ENCODE measurements around the gene UVRAG.

Gene UVRAG

DNA sequence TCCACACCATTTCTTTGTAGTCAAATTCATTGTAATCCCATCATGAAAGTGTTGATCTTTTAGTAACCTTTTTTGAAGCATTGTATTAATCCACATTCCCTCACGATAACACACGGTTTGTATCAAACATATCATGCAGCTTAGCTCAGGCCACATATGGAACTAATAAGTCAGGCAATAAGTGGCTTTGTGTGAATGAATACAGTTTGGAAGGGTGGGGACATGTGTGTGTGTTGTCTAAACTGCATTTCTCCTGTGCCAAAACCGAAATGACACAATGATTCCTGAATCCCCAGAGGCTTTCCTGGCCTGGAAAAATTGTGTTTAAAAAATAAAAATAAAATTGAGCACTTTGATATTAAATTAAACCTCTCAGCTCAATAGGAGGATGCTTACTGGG is 293.0 kb downstream of the UVRAG start:
- Histone ChIP-seq H3K9ac (ENCODE audit: low read length) (no peak overlapping the region), H3K27me3 (ENCODE audit: low read depth, low read length) (no peaks in the 10 kb centered on the region), H3K9me3 (ENCODE audit: insufficient read depth, low read length) (no peaks in the 10 kb centered on the region), H3K27ac (ENCODE audit: low read length) (no peak overlapping the region), H2AFZ (ENCODE audit: low read depth, low read length) (no peak overlapping the region), H3K79me2 (ENCODE audit: low read length) (peaks cover 1% of the 10 kb centered on the region), H3K4me2 (ENCODE audit: low read length) (no peak overlapping the region), H3K4me3 (ENCODE audit: low read length) (no peak overlapping the region), H3K36me3 (replicated peaks; ENCODE audit: low read depth, low read length) (peaks cover 9% of the 10 kb centered on the region), H3K4me1 (ENCODE audit: low read length) (peaks cover 18% of the 10 kb centered on the region), H4K20me1 (ENCODE audit: insufficient read depth, low read length) (peaks cover 16% of the 10 kb centered on the region)
- TF ChIP-seq, protein P1, sequence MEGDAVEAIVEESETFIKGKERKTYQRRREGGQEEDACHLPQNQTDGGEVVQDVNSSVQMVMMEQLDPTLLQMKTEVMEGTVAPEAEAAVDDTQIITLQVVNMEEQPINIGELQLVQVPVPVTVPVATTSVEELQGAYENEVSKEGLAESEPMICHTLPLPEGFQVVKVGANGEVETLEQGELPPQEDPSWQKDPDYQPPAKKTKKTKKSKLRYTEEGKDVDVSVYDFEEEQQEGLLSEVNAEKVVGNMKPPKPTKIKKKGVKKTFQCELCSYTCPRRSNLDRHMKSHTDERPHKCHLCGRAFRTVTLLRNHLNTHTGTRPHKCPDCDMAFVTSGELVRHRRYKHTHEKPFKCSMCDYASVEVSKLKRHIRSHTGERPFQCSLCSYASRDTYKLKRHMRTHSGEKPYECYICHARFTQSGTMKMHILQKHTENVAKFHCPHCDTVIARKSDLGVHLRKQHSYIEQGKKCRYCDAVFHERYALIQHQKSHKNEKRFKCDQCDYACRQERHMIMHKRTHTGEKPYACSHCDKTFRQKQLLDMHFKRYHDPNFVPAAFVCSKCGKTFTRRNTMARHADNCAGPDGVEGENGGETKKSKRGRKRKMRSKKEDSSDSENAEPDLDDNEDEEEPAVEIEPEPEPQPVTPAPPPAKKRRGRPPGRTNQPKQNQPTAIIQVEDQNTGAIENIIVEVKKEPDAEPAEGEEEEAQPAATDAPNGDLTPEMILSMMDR (IDR thresholded peaks at IDR 0.05; ENCODE audit: low read depth, low read length) = no peak
- TF ChIP-seq EZH2phosphoT487 (IDR thresholded peaks at IDR 0.05; ENCODE audit: low read depth) = no peak

DNA sequence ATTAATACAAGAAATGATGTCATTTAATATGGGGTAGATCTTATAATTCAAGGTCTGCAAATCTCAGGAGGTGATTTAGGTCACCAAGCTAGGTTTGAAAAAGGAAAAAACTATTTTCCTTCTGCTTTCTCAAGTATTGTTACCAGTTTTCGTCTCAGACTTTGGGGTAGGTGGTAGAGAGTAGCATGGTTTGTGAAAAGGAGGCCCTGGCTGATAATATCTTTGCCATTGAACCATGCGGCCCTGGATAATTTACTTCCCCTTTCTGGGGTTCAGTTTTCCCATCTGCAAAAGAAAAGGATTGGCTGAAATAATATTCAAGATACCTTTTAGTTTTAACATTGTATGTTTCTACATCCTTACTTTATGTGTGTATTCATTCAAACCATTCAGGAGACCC is 299.2 kb downstream of the UVRAG start:
- TF ChIP-seq, protein P1 (IDR thresholded peaks at IDR 0.05; ENCODE audit: low read depth, low read length) = no peak
- no peak for TF ChIP-seq EZH2phosphoT487 (IDR thresholded peaks at IDR 0.05; ENCODE audit: low read depth)
- H3K9me3 ChIP-seq (ENCODE audit: insufficient read depth, low read length) = no peaks in the 10 kb centered on the region
- no peak overlapping the region for H2AFZ ChIP-seq (ENCODE audit: low read depth, low read length)
- H3K27ac ChIP-seq (ENCODE audit: low read length) = no peak overlapping the region
- H3K4me2 ChIP-seq (ENCODE audit: low read length) = no peak overlapping the region
- peaks cover 18% of the 10 kb centered on the region; the same call in 1 of the 2 replicates for H4K20me1 ChIP-seq (ENCODE audit: insufficient read depth, low read length)
- H3K9ac ChIP-seq (ENCODE audit: low read length) = no peak overlapping the region
- peaks cover 30% of the 10 kb centered on the region for H3K4me1 ChIP-seq (ENCODE audit: low read length)
- H3K4me3 ChIP-seq (ENCODE audit: low read length) = no peak overlapping the region
- no peaks in the 10 kb centered on the region for H3K79me2 ChIP-seq (ENCODE audit: low read length)
- no peaks in the 10 kb centered on the region for H3K27me3 ChIP-seq (ENCODE audit: low read depth, low read length)
- H3K36me3 ChIP-seq (replicated peaks; ENCODE audit: low read depth, low read length) = peaks cover 23% of the 10 kb centered on the region

DNA sequence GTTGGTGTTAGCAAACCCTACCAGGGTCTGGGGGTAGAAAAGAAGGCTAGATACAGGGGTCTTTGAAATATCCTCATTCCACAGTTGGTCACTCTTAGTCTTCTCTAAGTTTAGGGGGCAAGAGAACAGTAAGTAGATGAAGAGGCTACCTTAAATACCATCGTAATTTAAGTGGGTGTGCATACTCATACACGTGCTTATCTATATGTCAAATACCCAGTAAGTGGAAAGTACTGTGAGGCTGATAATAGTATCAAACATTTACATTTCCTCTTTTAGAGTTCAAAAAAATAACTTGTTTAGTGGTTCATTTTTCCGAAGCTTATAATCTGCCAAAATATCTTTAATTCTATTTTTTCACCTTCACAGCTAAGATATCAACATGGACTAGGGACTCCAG is 300.5 kb downstream of the UVRAG start:
- H3K27ac ChIP-seq (ENCODE audit: low read length) = no peak overlapping the region
- H3K27me3 ChIP-seq (ENCODE audit: low read depth, low read length) = no peaks in the 10 kb centered on the region
- H3K4me1 ChIP-seq (ENCODE audit: low read length) = peaks cover 30% of the 10 kb centered on the region
- H3K9me3 ChIP-seq (ENCODE audit: insufficient read depth, low read length) = no peaks in the 10 kb centered on the region
- no peak overlapping the region for H3K4me3 ChIP-seq (ENCODE audit: low read length)
- no peak overlapping the region for H2AFZ ChIP-seq (ENCODE audit: low read depth, low read length)
- H3K9ac ChIP-seq (ENCODE audit: low read length) = no peak overlapping the region
- H3K79me2 ChIP-seq (ENCODE audit: low read length) = no peaks in the 10 kb centered on the region
- peaks cover 23% of the 10 kb centered on the region; the same call in 1 of the 2 replicates for H4K20me1 ChIP-seq (ENCODE audit: insufficient read depth, low read length)
- no peak overlapping the region for H3K4me2 ChIP-seq (ENCODE audit: low read length)
- peaks cover 23% of the 10 kb centered on the region for H3K36me3 ChIP-seq (replicated peaks; ENCODE audit: low read depth, low read length)
- TF ChIP-seq EZH2phosphoT487 (IDR thresholded peaks at IDR 0.05; ENCODE audit: low read depth) = no peak
- TF ChIP-seq, protein P1 (IDR thresholded peaks at IDR 0.05; ENCODE audit: low read depth, low read length) = no peak

DNA sequence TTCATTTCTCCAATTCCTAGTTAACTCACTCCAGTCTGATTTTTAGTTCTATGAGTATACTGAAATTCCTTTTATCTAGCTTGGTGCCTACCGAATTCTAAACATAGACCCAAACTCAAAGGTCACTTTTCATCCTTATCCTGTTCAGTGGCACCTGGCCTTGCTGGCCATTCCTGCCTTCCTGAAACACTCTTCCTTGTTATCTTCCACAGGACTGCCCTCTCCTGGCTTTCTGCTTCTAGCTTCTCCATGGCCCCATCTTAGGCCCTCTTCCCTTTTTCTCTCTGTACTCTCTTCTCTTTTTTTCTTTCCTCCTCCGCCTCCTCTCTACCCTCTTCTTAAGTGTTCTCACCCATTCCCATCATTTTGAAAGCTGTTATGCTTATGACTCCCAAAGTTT is 304.0 kb downstream of the UVRAG start:
- Histone ChIP-seq H3K79me2 (ENCODE audit: low read length) (no peaks in the 10 kb centered on the region), H3K9me3 (ENCODE audit: insufficient read depth, low read length) (no peaks in the 10 kb centered on the region), H3K36me3 (replicated peaks; ENCODE audit: low read depth, low read length) (peaks cover 28% of the 10 kb centered on the region), H3K9ac (ENCODE audit: low read length) (no peak overlapping the region), H3K27ac (ENCODE audit: low read length) (no peak overlapping the region), H3K27me3 (ENCODE audit: low read depth, low read length) (no peaks in the 10 kb centered on the region), H3K4me1 (ENCODE audit: low read length) (peaks cover 17% of the 10 kb centered on the region), H2AFZ (ENCODE audit: low read depth, low read length) (no peak overlapping the region), H4K20me1 (ENCODE audit: insufficient read depth, low read length) (peaks cover 19% of the 10 kb centered on the region; the same call in 1 of the 2 replicates), H3K4me2 (ENCODE audit: low read length) (no peak overlapping the region), H3K4me3 (ENCODE audit: low read length) (no peak overlapping the region)
- TF ChIP-seq, protein P1 (IDR thresholded peaks at IDR 0.05; ENCODE audit: low read depth, low read length) = no peak
- TF ChIP-seq EZH2phosphoT487 (IDR thresholded peaks at IDR 0.05; ENCODE audit: low read depth) = no peak

All from OCI-LY3 (cell line).